Ascending aorta (tissue), 2 donors: ENCODE measurements around the gene MAML3. TPM values are rescaled to one million over a fixed set of nuclear protein-coding genes. Genes with fewer than 3 reads are reported as not detected.

Experiments
- DNase-seq, 2 donors: peaks; one replicate each; pipeline ENCODE4 v3.0.0-alpha.2; 2019; ENCODE audit warnings: low spot score in 2 of 2
- H3K27ac ChIP-seq, 2 donors: fragments of 200-600 bp; sonication (generic); one replicate each; pipeline ENCODE4 v1.5.1; 2016 to 2017; ENCODE audit warnings: mild to moderate bottlenecking in 1 of 2
- H3K27me3 ChIP-seq: fragments of 200-600 bp; sonication (generic); one replicate; pipeline ENCODE4 v1.5.1; 2017
- H3K36me3 ChIP-seq, 2 donors: fragments of 200-600 bp; sonication (generic); one replicate each; pipeline ENCODE4 v1.5.1; 2016
- H3K4me1 ChIP-seq, 2 donors: fragments of 200-600 bp; sonication (generic); one replicate each; pipeline ENCODE4 v1.5.1; 2016 to 2017; ENCODE audit warnings: mild to moderate bottlenecking in 1 of 2
- H3K4me3 ChIP-seq, 2 donors: fragments of 200-600 bp; sonication (generic); one replicate each; pipeline ENCODE4 v1.5.1; 2016 to 2017; ENCODE audit warnings: mild to moderate bottlenecking in 1 of 2
- H3K9me3 ChIP-seq, 2 donors: fragments of 200-600 bp; sonication (generic); one replicate each; pipeline ENCODE4 v1.5.1; 2016
- intact Hi-C: fragments of 100-400 bp; cut with DNase I; formaldehyde crosslinking; loops from one replicate; pipeline ENCODE4 v1.15.1; 2023
- total RNA-seq: library from RNA; depleted of rRNA; stranded (reverse); fragments of >200 nt; gene quantifications from one replicate; pipeline ENCODE4 v1.1.0, GENCODE V29; 2016
- TF ChIP-seq, protein P1 (sequence below), 3 experiments: fragments of 200-600 bp in 2 of 3; fragments of 450-650 bp in 1 of 3; sonication (generic) in 2 of 3; IDR thresholded peaks; one replicate each; pipeline ENCODE4 v1.5.1; 2016 to 2019; ENCODE audit warnings: antibody characterized with exemption in 3 of 3, mild to moderate bottlenecking in 1 of 3, moderate library complexity in 1 of 3

MAML3 gene
- total RNA-seq, 1 donor from 2014 or later = 4.7 TPM

DNA sequence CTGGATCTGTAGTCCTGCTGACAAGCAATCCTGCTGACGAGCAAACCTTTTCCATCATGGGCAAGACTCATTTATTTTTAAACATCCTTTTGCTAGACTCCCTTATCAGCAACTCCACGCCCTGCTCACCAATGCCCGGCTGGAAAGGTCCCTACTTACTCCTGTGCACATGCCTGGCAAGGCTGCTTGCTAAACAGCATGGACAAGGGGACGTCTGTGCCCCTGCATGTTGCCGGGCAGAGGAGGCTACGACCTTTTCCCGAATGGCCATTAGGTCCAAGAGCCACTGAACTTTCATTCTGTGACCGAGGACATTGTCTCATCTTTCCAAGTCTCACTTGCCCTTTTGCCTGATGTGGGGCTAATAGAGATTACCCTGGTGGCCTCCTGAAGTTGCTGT lies 389.8 kb downstream of the MAML3 start:
- TF ChIP-seq, protein P1, sequence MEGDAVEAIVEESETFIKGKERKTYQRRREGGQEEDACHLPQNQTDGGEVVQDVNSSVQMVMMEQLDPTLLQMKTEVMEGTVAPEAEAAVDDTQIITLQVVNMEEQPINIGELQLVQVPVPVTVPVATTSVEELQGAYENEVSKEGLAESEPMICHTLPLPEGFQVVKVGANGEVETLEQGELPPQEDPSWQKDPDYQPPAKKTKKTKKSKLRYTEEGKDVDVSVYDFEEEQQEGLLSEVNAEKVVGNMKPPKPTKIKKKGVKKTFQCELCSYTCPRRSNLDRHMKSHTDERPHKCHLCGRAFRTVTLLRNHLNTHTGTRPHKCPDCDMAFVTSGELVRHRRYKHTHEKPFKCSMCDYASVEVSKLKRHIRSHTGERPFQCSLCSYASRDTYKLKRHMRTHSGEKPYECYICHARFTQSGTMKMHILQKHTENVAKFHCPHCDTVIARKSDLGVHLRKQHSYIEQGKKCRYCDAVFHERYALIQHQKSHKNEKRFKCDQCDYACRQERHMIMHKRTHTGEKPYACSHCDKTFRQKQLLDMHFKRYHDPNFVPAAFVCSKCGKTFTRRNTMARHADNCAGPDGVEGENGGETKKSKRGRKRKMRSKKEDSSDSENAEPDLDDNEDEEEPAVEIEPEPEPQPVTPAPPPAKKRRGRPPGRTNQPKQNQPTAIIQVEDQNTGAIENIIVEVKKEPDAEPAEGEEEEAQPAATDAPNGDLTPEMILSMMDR (IDR thresholded peaks at IDR 0.05) = no peak
- intact Hi-C loops = no loop called here
- Histone ChIP-seq H3K36me3 (no peaks in the 10 kb centered on the region), H3K4me1 (peaks cover 8 to 19% of the 10 kb centered on the region in 2 donors), H3K9me3 (no peaks in the 10 kb centered on the region), H3K27me3 (no peaks in the 10 kb centered on the region), H3K27ac (peak overlapping the region; percentile 41 to 45), H3K4me3 (peak overlapping the region in 1 of 2 donors; percentile 24)
- no peak for DNase-seq

- peak overlapping the region in 1 of 2 donors; percentile 41 for H3K27ac ChIP-seq
- DNase-seq = no peak
- H3K4me1 ChIP-seq = peaks cover 8 to 19% of the 10 kb centered on the region in 2 donors
- H3K4me3 ChIP-seq = peak overlapping the region in 1 of 2 donors; percentile 24
- no peaks in the 10 kb centered on the region for H3K9me3 ChIP-seq
- TF ChIP-seq, protein P1 (IDR thresholded peaks at IDR 0.05) = no peak
- intact Hi-C loops = no loop called here
- no peaks in the 10 kb centered on the region for H3K27me3 ChIP-seq
- no peaks in the 10 kb centered on the region for H3K36me3 ChIP-seq
Measured at GRCh38 chr4:139763672-139764071, 390.3 kb downstream of the MAML3 start.

- TF ChIP-seq, protein P1 (IDR thresholded peaks at IDR 0.05) = no peak
- intact Hi-C loops = no loop called here
- Histone ChIP-seq H3K9me3 (no peaks in the 10 kb centered on the region), H3K4me1 (peaks cover 8 to 19% of the 10 kb centered on the region in 2 donors), H3K36me3 (no peaks in the 10 kb centered on the region), H3K27me3 (no peaks in the 10 kb centered on the region), H3K4me3 (no peak overlapping the region), H3K27ac (peak overlapping the region; percentile 28 to 41)
- no peak for DNase-seq
Measured at GRCh38 chr4:139763205-139763604, 390.8 kb downstream of the MAML3 start.

GRCh38 chr4:139762720-139763119 lies 391.3 kb downstream of the MAML3 start:
- TF ChIP-seq, protein P1 (IDR thresholded peaks at IDR 0.05) = no peak
- Histone ChIP-seq H3K4me3 (no peak overlapping the region), H3K27me3 (no peaks in the 10 kb centered on the region), H3K27ac (peak overlapping the region; percentile 28 to 41), H3K9me3 (no peaks in the 10 kb centered on the region), H3K4me1 (peaks cover 8 to 19% of the 10 kb centered on the region in 2 donors), H3K36me3 (no peaks in the 10 kb centered on the region)
- intact Hi-C loops = no loop called here
- DNase-seq = no peak

GRCh38 chr4:139761461-139761860 lies 392.5 kb downstream of the MAML3 start:
- intact Hi-C loops = no loop called here
- TF ChIP-seq, protein P1 (IDR thresholded peaks at IDR 0.05) = no peak
- peaks cover 8 to 19% of the 10 kb centered on the region in 2 donors for H3K4me1 ChIP-seq

GRCh38 chr4:139760567-139760966 lies 393.4 kb downstream of the MAML3 start:
- H3K4me3 ChIP-seq = no peak overlapping the region
- no peak overlapping the region for H3K27ac ChIP-seq
- TF ChIP-seq, protein P1 (IDR thresholded peaks at IDR 0.05) = no peak
- H3K4me1 ChIP-seq = peaks cover 8 to 19% of the 10 kb centered on the region in 2 donors
- no peaks in the 10 kb centered on the region for H3K9me3 ChIP-seq
- intact Hi-C loops = no loop called here
- H3K36me3 ChIP-seq = no peaks in the 10 kb centered on the region
- no peak for DNase-seq
- no peaks in the 10 kb centered on the region for H3K27me3 ChIP-seq

More at GRCh38 chr4:139761461-139761860, 392.5 kb downstream of the MAML3 start:
- no peak overlapping the region for H3K4me3 ChIP-seq
- H3K27ac ChIP-seq = no peak overlapping the region
- no peak for DNase-seq
- no peaks in the 10 kb centered on the region for H3K36me3 ChIP-seq
- no peaks in the 10 kb centered on the region for H3K9me3 ChIP-seq
- no peaks in the 10 kb centered on the region for H3K27me3 ChIP-seq
